22Rv1 (cell line): ENCODE data around the gene SCYL2.

Experiments
- CTCF ChIP-seq: fragments of 450-650 bp; IDR thresholded peaks from 2 replicates; pipeline ENCODE4 v1.5.1; 2017; ENCODE audit warnings: mild to moderate bottlenecking
- ZFX ChIP-seq: fragments of 450-650 bp; IDR thresholded peaks from 2 replicates; pipeline ENCODE4 v1.6.1; 2017; ENCODE audit warnings: antibody characterized with exemption, borderline replicate concordance

GRCh38 chr12:100293017-100293416 is 26.0 kb downstream of the SCYL2 start:
- no peak for TF ChIP-seq CTCF
- TF ChIP-seq ZFX, result no peak
